Ectodermal cell (in vitro differentiated cells): ENCODE data around the gene LRWD1.

Experiments used
- H3K27ac ChIP-seq: 2 replicates; pipeline ENCODE4 v1.7.0; 2013; ENCODE audit warnings: mild to moderate bottlenecking, low read depth, low read length; ENCODE audit not compliant: insufficient read depth, poor library complexity, severe bottlenecking
- H3K27me3 ChIP-seq: 2 replicates; pipeline ENCODE4 v1.7.0; 2013; ENCODE audit warnings: mild to moderate bottlenecking, low read length; ENCODE audit not compliant: insufficient read depth, control insufficient read depth, poor library complexity, severe bottlenecking
- H3K36me3 ChIP-seq: one replicate; pipeline ENCODE4 v1.7.0; 2013; ENCODE audit warnings: low read length; ENCODE audit not compliant: control insufficient read depth, insufficient read depth
- H3K4me1 ChIP-seq: one replicate; pipeline ENCODE4 v1.7.0; 2013; ENCODE audit warnings: low read length; ENCODE audit not compliant: control insufficient read depth, insufficient read depth
- H3K4me3 ChIP-seq: 2 replicates; pipeline ENCODE4 v1.7.0; 2013; ENCODE audit warnings: low read depth, low read length, control low read depth; ENCODE audit not compliant: insufficient read depth
- H3K9me3 ChIP-seq: 2 replicates; pipeline ENCODE4 v1.7.0; 2013; ENCODE audit warnings: mild to moderate bottlenecking, low read length, moderate library complexity; ENCODE audit not compliant: control insufficient read depth
- WGBS, 2 experiments: methylation state at CpG; one replicate each; pipeline ENCODE4 v1.1.7; 2013; ENCODE audit warnings: missing lambda C conversion rate in 2 of 2; 5-methylcytosine and 5-hydroxymethylcytosine counted together

LRWD1 gene

GRCh38 chr7:102439963-102440795, 24.6 kb upstream of the LRWD1 start:
- peaks cover 4% of the 10 kb centered on the region for H3K36me3 ChIP-seq
- H3K4me1 ChIP-seq = no peaks in the 10 kb centered on the region
- WGBS, 2 experiments = 71 to 73% methylated on average over 17 of the region's 17 CpGs
- no peaks in the 10 kb centered on the region for H3K27me3 ChIP-seq
- H3K27ac ChIP-seq = peak overlapping the region; percentile 71
- no peak overlapping the region for H3K4me3 ChIP-seq
- no peaks in the 10 kb centered on the region for H3K9me3 ChIP-seq

DNA sequence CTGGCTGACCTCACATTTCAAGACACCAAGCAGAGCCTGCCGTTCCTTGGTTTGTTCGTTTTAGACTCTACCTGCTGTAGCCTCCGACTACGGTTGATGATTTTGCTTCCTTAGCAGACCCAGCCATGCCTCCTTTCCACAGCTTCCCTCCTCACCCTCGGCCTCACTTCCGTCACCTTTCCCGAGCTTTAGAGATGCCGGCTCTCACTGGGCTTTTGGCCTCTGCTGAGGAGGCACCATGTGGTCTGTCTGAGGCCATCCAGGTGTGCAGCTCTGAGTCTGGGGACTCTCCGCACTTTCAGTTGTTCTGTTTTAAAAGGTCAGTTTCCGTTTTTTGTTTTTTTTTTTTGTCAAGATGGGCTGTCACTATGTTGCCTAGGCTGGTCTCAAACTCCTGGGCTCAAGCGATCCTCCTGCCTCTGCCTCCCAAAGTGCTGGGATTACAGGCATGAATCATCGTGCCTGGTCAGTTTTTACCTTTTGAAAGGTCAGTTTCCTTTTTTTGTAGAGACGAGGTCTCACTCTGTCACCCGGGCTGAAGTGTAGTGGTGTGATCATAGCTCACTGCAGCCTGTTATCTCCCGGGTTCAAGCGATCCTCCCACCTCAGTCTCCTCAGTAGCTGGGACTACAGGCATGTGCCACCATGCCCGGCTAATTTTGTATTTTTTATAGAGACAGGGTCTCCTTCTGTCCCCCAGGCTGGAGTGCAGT, 19.7 kb upstream of the LRWD1 start:
- 92 to 95% methylated on average over 17 of the region's 17 CpGs for WGBS, 2 experiments
- no peak overlapping the region for H3K4me3 ChIP-seq
- no peaks in the 10 kb centered on the region for H3K4me1 ChIP-seq
- no peaks in the 10 kb centered on the region for H3K9me3 ChIP-seq
- H3K27me3 ChIP-seq = no peaks in the 10 kb centered on the region
- H3K36me3 ChIP-seq = no peaks in the 10 kb centered on the region
- no peak overlapping the region for H3K27ac ChIP-seq

DNA sequence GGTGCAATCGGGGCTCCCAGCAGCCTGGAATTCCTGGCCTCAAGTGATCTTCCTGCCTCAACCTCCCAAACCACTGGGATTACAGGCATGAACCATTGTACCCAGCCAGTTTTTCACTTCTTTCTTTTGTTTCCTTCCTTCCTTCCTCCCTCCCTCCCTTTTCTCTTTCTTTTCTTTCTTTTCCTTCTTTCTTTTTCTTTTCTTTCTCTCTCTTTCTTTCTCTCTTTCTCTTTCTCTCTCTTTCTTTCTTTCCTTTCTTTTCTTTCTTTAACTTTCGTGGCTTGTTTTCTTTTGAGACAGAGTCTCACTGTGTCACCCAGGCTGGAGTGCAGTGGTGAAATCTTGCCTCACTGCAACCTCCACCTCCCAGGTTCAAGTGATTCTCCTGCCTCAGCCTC, 19.1 kb upstream of the LRWD1 start:
- WGBS, 2 experiments = 84 to 89% methylated on average over 2 of the region's 2 CpGs
- Histone ChIP-seq H3K27ac (no peak overlapping the region), H3K36me3 (no peaks in the 10 kb centered on the region), H3K4me1 (no peaks in the 10 kb centered on the region), H3K27me3 (no peaks in the 10 kb centered on the region), H3K9me3 (no peaks in the 10 kb centered on the region), H3K4me3 (no peak overlapping the region)

DNA sequence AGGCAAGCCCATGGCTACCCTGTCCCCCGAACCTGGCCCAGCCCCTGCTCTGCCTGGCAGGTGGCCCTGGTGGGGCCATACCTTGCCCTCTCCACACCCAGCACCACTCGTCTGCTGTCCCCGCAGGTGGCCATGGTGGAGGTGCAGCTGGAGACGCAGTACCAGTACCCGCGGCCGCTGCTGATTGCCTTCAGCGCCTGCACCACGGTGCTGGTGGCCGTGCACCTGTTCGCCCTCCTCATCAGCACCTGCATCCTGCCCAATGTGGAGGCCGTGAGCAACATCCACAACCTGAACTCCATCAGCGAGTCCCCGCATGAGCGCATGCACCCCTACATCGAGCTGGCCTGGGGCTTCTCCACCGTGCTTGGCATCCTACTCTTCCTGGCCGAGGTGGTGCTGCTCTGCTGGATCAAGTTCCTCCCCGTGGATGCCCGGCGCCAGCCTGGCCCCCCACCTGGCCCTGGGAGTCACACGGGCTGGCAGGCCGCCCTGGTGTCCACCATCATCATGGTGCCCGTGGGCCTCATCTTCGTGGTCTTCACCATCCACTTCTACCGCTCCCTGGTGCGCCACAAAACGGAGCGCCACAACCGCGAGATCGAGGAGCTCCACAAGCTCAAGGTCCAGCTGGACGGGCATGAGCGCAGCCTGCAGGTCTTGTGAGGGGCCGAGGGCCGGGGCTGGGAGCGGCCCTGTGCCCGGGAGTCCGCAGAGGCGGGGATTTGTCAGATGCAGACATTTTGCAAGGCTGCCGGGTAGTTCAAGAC, 18.2 kb upstream of the LRWD1 start:
- no peaks in the 10 kb centered on the region for H3K36me3 ChIP-seq

GRCh38 chr7:102447311-102447710, 17.5 kb upstream of the LRWD1 start:
- no peaks in the 10 kb centered on the region for H3K36me3 ChIP-seq
- no peaks in the 10 kb centered on the region for H3K27me3 ChIP-seq
- no peaks in the 10 kb centered on the region for H3K9me3 ChIP-seq
- H3K27ac ChIP-seq = no peak overlapping the region
- H3K4me3 ChIP-seq = no peak overlapping the region
- peaks cover 4% of the 10 kb centered on the region for H3K4me1 ChIP-seq
- 93 to 94% methylated on average over 14 of the region's 14 CpGs for WGBS, 2 experiments

More for the DNA sequence above, 18.2 kb upstream of the LRWD1 start:
- no peak overlapping the region for H3K4me3 ChIP-seq
- no peaks in the 10 kb centered on the region for H3K27me3 ChIP-seq
- H3K4me1 ChIP-seq = peaks cover 4% of the 10 kb centered on the region
- WGBS, 2 experiments = 95 to 97% methylated on average over 41 of the region's 41 CpGs
- no peak overlapping the region for H3K27ac ChIP-seq
- H3K9me3 ChIP-seq = no peaks in the 10 kb centered on the region

GRCh38 chr7:102449136-102449535, 15.6 kb upstream of the LRWD1 start:
- Histone ChIP-seq H3K9me3 (no peaks in the 10 kb centered on the region), H3K4me3 (no peak overlapping the region), H3K36me3 (no peaks in the 10 kb centered on the region), H3K4me1 (peaks cover 4% of the 10 kb centered on the region), H3K27ac (no peak overlapping the region), H3K27me3 (no peaks in the 10 kb centered on the region)
- WGBS, 2 experiments = 95 to 97% methylated on average over 15 of the region's 15 CpGs

GRCh38 chr7:102450242-102450641, 14.5 kb upstream of the LRWD1 start:
- Histone ChIP-seq H3K36me3 (no peaks in the 10 kb centered on the region), H3K4me3 (no peak overlapping the region), H3K9me3 (no peaks in the 10 kb centered on the region), H3K27ac (no peak overlapping the region), H3K27me3 (no peaks in the 10 kb centered on the region), H3K4me1 (peaks cover 4% of the 10 kb centered on the region)
- WGBS, 2 experiments = 89 to 92% methylated on average over 6 of the region's 6 CpGs

DNA sequence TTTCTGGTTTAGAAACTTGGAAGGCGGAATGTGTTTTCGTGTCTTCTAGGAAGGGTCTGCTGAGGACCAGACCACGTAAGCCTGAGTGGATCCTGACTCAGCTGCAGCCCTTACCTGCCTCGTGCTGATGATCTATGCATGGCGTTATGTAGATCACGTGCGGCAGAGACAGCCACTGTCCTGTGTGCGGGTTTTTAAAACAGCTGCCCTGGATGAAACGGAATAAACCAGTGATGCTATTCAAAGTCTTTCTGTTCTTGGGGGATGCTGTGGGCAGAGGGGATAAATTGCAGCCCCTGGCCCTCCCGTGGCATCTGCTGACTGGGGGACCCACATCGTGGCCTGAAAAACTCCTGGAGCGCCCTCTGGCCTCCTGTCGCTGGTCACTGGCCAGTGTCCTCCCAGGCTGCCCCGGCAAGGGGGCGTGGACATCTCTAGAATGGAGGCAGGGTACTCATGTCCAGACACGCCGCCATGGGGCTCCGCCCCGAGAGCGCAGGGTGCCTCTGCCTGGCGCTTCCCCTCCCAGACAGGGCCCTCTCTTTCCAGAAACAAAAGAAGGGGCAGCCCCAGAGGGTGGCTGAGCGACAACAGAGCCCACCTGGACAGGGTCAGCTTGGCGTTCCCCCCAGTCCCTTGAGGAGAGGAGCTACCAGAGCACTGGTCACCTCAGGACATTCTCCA, 13.3 kb upstream of the LRWD1 start:
- Histone ChIP-seq H3K9me3 (no peaks in the 10 kb centered on the region), H3K4me1 (peaks cover 4% of the 10 kb centered on the region), H3K4me3 (no peak overlapping the region), H3K27ac (no peak overlapping the region), H3K36me3 (no peaks in the 10 kb centered on the region), H3K27me3 (no peaks in the 10 kb centered on the region)
- WGBS, 2 experiments = 66 to 71% methylated on average over 23 of the region's 23 CpGs

GRCh38 chr7:102452451-102452850, 12.3 kb upstream of the LRWD1 start:
- 92 to 96% methylated on average over 6 of the region's 6 CpGs for WGBS, 2 experiments
- Histone ChIP-seq H3K4me1 (peaks cover 4% of the 10 kb centered on the region), H3K27ac (no peak overlapping the region), H3K4me3 (no peak overlapping the region), H3K9me3 (no peaks in the 10 kb centered on the region), H3K27me3 (no peaks in the 10 kb centered on the region), H3K36me3 (peaks cover 6% of the 10 kb centered on the region)
